IPS-20b (cell line): ENCODE measurements around the gene ORAI3.

ENCODE experiments used
- H3K27ac ChIP-seq: one replicate; pipeline ENCODE4 v1.5.1; 2013; ENCODE audit warnings: low read length
- H3K27me3 ChIP-seq: 2 replicates; pipeline ENCODE4 v1.6.1; 2013; ENCODE audit warnings: mild to moderate bottlenecking, low read length, inconsistent platforms; ENCODE audit not compliant: insufficient read depth
- H3K36me3 ChIP-seq: 2 replicates; pipeline ENCODE4 v1.6.1; 2013; ENCODE audit warnings: low read depth, mild to moderate bottlenecking, inconsistent platforms, low read length, moderate library complexity; ENCODE audit not compliant: insufficient read depth
- H3K4me1 ChIP-seq: 2 replicates; pipeline ENCODE4 v1.6.1; 2013; ENCODE audit warnings: mild to moderate bottlenecking, control low read depth, inconsistent platforms, low read length, moderate library complexity; ENCODE audit not compliant: insufficient read depth
- H3K4me3 ChIP-seq: 2 replicates; pipeline ENCODE4 v1.5.1; 2013; ENCODE audit warnings: mild to moderate bottlenecking, low read length, inconsistent platforms
- H3K9ac ChIP-seq: 2 replicates; pipeline ENCODE4 v1.6.1; 2013; ENCODE audit warnings: low read depth, mild to moderate bottlenecking, inconsistent platforms, low read length, moderate library complexity
- H3K9me3 ChIP-seq: 2 replicates; pipeline ENCODE4 v1.6.1; 2013; ENCODE audit warnings: mild to moderate bottlenecking, low read depth, low read length, inconsistent platforms; ENCODE audit not compliant: insufficient read depth

The ORAI3 gene

GRCh38 chr16:30948667-30949649 lies at the start of gene ORAI3:
Gene ORAI3, plus strand, starts transcription at chr16:30949068. Its CDS starts 222 bp downstream, at chr16:30949290.
- Histone ChIP-seq H3K9me3 (no peaks in the 10 kb centered on the region), H3K4me3 (peak within 1 kb of the TSS; percentile 89), H3K27ac (peak within 1 kb of the TSS; percentile 96), H3K9ac (peak within 1 kb of the TSS; percentile 93), H3K36me3 (peaks cover 16% of the 10 kb centered on the region), H3K4me1 (peaks cover 6% of the 10 kb centered on the region; the same call in 1 of the 2 replicates), H3K27me3 (no peaks in the 10 kb centered on the region)

- Histone ChIP-seq H3K27ac (no peak overlapping the region), H3K9me3 (no peaks in the 10 kb centered on the region), H3K4me3 (no peak overlapping the region), H3K4me1 (peaks cover 6% of the 10 kb centered on the region), H3K9ac (no peak overlapping the region), H3K27me3 (peaks cover 24% of the 10 kb centered on the region), H3K36me3 (no peaks in the 10 kb centered on the region)
These were observed 49.1 kb upstream of the ORAI3 start for GRCh38 chr16:30899794-30900193.

- no peak overlapping the region for H3K27ac ChIP-seq
- H3K4me1 ChIP-seq: peaks cover 4% of the 10 kb centered on the region
- no peak overlapping the region for H3K9ac ChIP-seq
- H3K27me3 ChIP-seq: peaks cover 16% of the 10 kb centered on the region
- H3K36me3 ChIP-seq: no peaks in the 10 kb centered on the region
- H3K4me3 ChIP-seq: no peak overlapping the region
- H3K9me3 ChIP-seq: no peaks in the 10 kb centered on the region
These were observed 48.3 kb upstream of the ORAI3 start for GRCh38 chr16:30900588-30900987.

- H3K4me1 ChIP-seq: no peaks in the 10 kb centered on the region
- no peak overlapping the region for H3K27ac ChIP-seq
- no peak overlapping the region; the same call in 1 of the 2 replicates for H3K9ac ChIP-seq
- peaks cover 14% of the 10 kb centered on the region for H3K27me3 ChIP-seq
- no peaks in the 10 kb centered on the region for H3K36me3 ChIP-seq
- no peaks in the 10 kb centered on the region for H3K9me3 ChIP-seq
- H3K4me3 ChIP-seq: peak overlapping the region; percentile 56; the same call in 1 of the 2 replicates
These were observed 47.5 kb upstream of the ORAI3 start for GRCh38 chr16:30901201-30902028.

GRCh38 chr16:30902029-30902972 lies 46.6 kb upstream of the ORAI3 start:
- H3K36me3 ChIP-seq: no peaks in the 10 kb centered on the region
- H3K4me1 ChIP-seq: no peaks in the 10 kb centered on the region
- peak overlapping the region; percentile 58; the same call in 1 of the 2 replicates for H3K9ac ChIP-seq
- peak overlapping the region; percentile 70; the same call in 1 of the 2 replicates for H3K4me3 ChIP-seq
- H3K27me3 ChIP-seq: peaks cover 14% of the 10 kb centered on the region
- no peak overlapping the region for H3K27ac ChIP-seq
- H3K9me3 ChIP-seq: no peaks in the 10 kb centered on the region

- Histone ChIP-seq H3K36me3 (no peaks in the 10 kb centered on the region), H3K9ac (peak overlapping the region; percentile 16; the same call in 1 of the 2 replicates), H3K27me3 (peaks cover 14% of the 10 kb centered on the region), H3K4me1 (no peaks in the 10 kb centered on the region), H3K4me3 (no peak overlapping the region), H3K27ac (no peak overlapping the region), H3K9me3 (no peaks in the 10 kb centered on the region)
These were observed 45.9 kb upstream of the ORAI3 start for GRCh38 chr16:30903002-30903401.

GRCh38 chr16:30903596-30903995 lies 45.3 kb upstream of the ORAI3 start:
- Histone ChIP-seq H3K4me3 (no peak overlapping the region), H3K9me3 (no peaks in the 10 kb centered on the region), H3K27ac (no peak overlapping the region), H3K9ac (no peak overlapping the region), H3K4me1 (no peaks in the 10 kb centered on the region), H3K27me3 (peaks cover 14% of the 10 kb centered on the region), H3K36me3 (no peaks in the 10 kb centered on the region)

- Histone ChIP-seq H3K27me3 (peaks cover 14% of the 10 kb centered on the region), H3K27ac (no peak overlapping the region), H3K4me1 (no peaks in the 10 kb centered on the region), H3K4me3 (no peak overlapping the region), H3K9me3 (no peaks in the 10 kb centered on the region), H3K36me3 (no peaks in the 10 kb centered on the region), H3K9ac (no peak overlapping the region)
These were observed 44.6 kb upstream of the ORAI3 start for GRCh38 chr16:30904114-30904780.

GRCh38 chr16:30907064-30907463 lies 41.8 kb upstream of the ORAI3 start:
- H3K9ac ChIP-seq: no peak overlapping the region
- no peak overlapping the region for H3K4me3 ChIP-seq
- no peak overlapping the region for H3K27ac ChIP-seq
- H3K36me3 ChIP-seq: no peaks in the 10 kb centered on the region
- H3K4me1 ChIP-seq: peaks cover 4% of the 10 kb centered on the region; the same call in 1 of the 2 replicates
- H3K9me3 ChIP-seq: no peaks in the 10 kb centered on the region
- H3K27me3 ChIP-seq: no peaks in the 10 kb centered on the region; the same call in 1 of the 2 replicates

- no peak overlapping the region for H3K9ac ChIP-seq
- peaks cover 4% of the 10 kb centered on the region; the same call in 1 of the 2 replicates for H3K4me1 ChIP-seq
- no peaks in the 10 kb centered on the region for H3K27me3 ChIP-seq
These were observed 38.3 kb upstream of the ORAI3 start for GRCh38 chr16:30910427-30911029.

More at GRCh38 chr16:30910427-30911029, 38.3 kb upstream of the ORAI3 start:
- Histone ChIP-seq H3K27ac (no peak overlapping the region), H3K4me3 (peak overlapping the region; percentile 20; the same call in 1 of the 2 replicates), H3K36me3 (no peaks in the 10 kb centered on the region), H3K9me3 (no peaks in the 10 kb centered on the region)
